ENCODE measurements around the gene FBXO15. TPM values are rescaled to one million over a fixed set of nuclear protein-coding genes. Genes with fewer than 3 reads are reported as not detected.
A peak's percentile ranks its signal among the peaks of the same experiment; 100 is the strongest.

The FBXO15 gene
- total RNA-seq (under 1 TPM in 2 of 4 donors, not detected in 2; 0.30 TPM), polyA plus RNA-seq (under 1 TPM in 2 of 3 donors, not detected in 1; 0.03 to 0.17 TPM)
- long read RNA-seq, donor 1, result 0 reads
- long read RNA-seq, donor 2, result 0 reads

- peaks cover 32% of the 10 kb centered on the region for H3K4me1 ChIP-seq
- H3K9me3 ChIP-seq, result no peaks in the 10 kb centered on the region
- DNase-seq (peak; percentile 98 to 99), ATAC-seq (peak; percentile 96 to 97 (median 97))
- intact Hi-C loops (cut with DNase I), result loop anchor here (5.0 kb wide), 2 partner anchors 144 to 349 kb away; partner anchors contain the start of genes CYB5A (in 2 of the 2) and CNDP2 (in 1 of the 2)
- TF ChIP-seq CTCF (IDR thresholded peaks at IDR 0.05), result no peak
- WGBS, 3 donors, result 0% methylated on average over 58 of the region's 58 CpGs
- no peaks in the 10 kb centered on the region for H3K27me3 ChIP-seq (ENCODE audit: insufficient read depth in 3 of 3, low read length in 2 of 3)
- H3K36me3 ChIP-seq (ENCODE audit: insufficient read depth in 1 of 2, low read depth in 1 of 2), result peaks cover 0 to 13% of the 10 kb centered on the region in 2 donors
- H3K27ac ChIP-seq, result peak within 1 kb of the TSS; percentile 93
- peak within 1 kb of the TSS; percentile 83 for H3K4me3 ChIP-seq
These were observed at the start of gene FBXO15, which contains the start of gene TIMM21 for GRCh38 chr18:74147779-74148542. FBXO15 (minus strand) TSS chr18:74147834; CDS start chr18:74147785, 49 bp downstream. TIMM21 (plus strand) TSS chr18:74148523; CDS start chr18:74148809, 286 bp downstream.

GRCh38 chr18:74196220-74197119 is 48.8 kb upstream of the FBXO15 start:
- WGBS, 3 donors, result 6 to 7% (median 6%) methylated on average over 9 of the region's 9 CpGs
- no peak overlapping the region for H3K27ac ChIP-seq
- intact Hi-C loops (cut with DNase I), result loop anchor here (1.0 to 10.0 kb wide), 5 partner anchors 146 to 356 kb away; partner anchors contain the start of gene CNDP2 (in 1 of the 2)
- H3K4me3 ChIP-seq, result no peak overlapping the region
- no peaks in the 10 kb centered on the region for H3K36me3 ChIP-seq (ENCODE audit: insufficient read depth in 1 of 2, low read depth in 1 of 2)
- ATAC-seq (peak; percentile 47 to 80 (median 58)), DNase-seq (no peak)
- H3K4me1 ChIP-seq, result no peaks in the 10 kb centered on the region
- H3K9me3 ChIP-seq, result no peaks in the 10 kb centered on the region
- H3K27me3 ChIP-seq (ENCODE audit: insufficient read depth in 3 of 3, low read length in 2 of 3), result peaks cover 0 to 4% (median 0%) of the 10 kb centered on the region in 3 donors
- TF ChIP-seq CTCF (IDR thresholded peaks at IDR 0.05), result peak; percentile 94

GRCh38 chr18:74194691-74195090 is 47.1 kb upstream of the FBXO15 start:
- DNase-seq (no peak), ATAC-seq (no peak)
- Histone ChIP-seq H3K4me3 (no peak overlapping the region), H3K27me3 (ENCODE audit: insufficient read depth in 3 of 3, low read length in 2 of 3) (peaks cover 0 to 14% (median 0%) of the 10 kb centered on the region in 3 donors), H3K27ac (no peak overlapping the region), H3K9me3 (no peaks in the 10 kb centered on the region), H3K4me1 (no peaks in the 10 kb centered on the region), H3K36me3 (ENCODE audit: insufficient read depth in 1 of 2, low read depth in 1 of 2) (no peaks in the 10 kb centered on the region)
- WGBS, 3 donors, result 47 to 61% (median 54%) methylated on average over 3 of the region's 3 CpGs
- TF ChIP-seq CTCF (IDR thresholded peaks at IDR 0.05), result no peak
- intact Hi-C loops (cut with DNase I), result loop anchor here (5.0 to 10.0 kb wide), 2 partner anchors 280 to 303 kb away; partner anchors contain the start of gene CNDP2 (in 1 of the 2)

GRCh38 chr18:74191577-74191976 is 43.9 kb upstream of the FBXO15 start:
- Histone ChIP-seq H3K9me3 (no peaks in the 10 kb centered on the region), H3K4me1 (no peaks in the 10 kb centered on the region), H3K4me3 (no peak overlapping the region), H3K36me3 (ENCODE audit: insufficient read depth in 1 of 2, low read depth in 1 of 2) (no peaks in the 10 kb centered on the region), H3K27me3 (ENCODE audit: insufficient read depth in 3 of 3, low read length in 2 of 3) (peaks cover 0 to 14% (median 0%) of the 10 kb centered on the region in 3 donors), H3K27ac (no peak overlapping the region)
- no peak for ATAC-seq
- no peak for TF ChIP-seq CTCF (IDR thresholded peaks at IDR 0.05)
- 70 to 74% (median 73%) methylated on average over 14 of the region's 14 CpGs for WGBS, 3 donors
- intact Hi-C loops (cut with DNase I), result loop anchor here in 1 of 2 donors (10.0 kb wide), 1 partner anchor 283 kb away; no protein-coding TSS in a partner anchor
- DNase-seq, result no peak
